ENCODE results near the gene KCNA2. TPM values are rescaled to one million over a fixed set of nuclear protein-coding genes. Genes with fewer than 3 reads are reported as not detected.

The KCNA2 gene
- total RNA-seq, 2 experiments from 2014 or later = 1.4 to 2.2 TPM

GRCh38 chr1:110585481-110585880, 20.7 kb downstream of the KCNA2 start:
- ATAC-seq (no peak), DNase-seq (no peak)
- Mint-ChIP-seq H3K4me3 (no peak overlapping the region), H3K27me3 (ENCODE audit: low read depth) (peaks cover 5% of the 10 kb centered on the region), H3K36me3 (ENCODE audit: low read depth) (no peaks in the 10 kb centered on the region), H3K4me1 (ENCODE audit: low read depth) (no peaks in the 10 kb centered on the region), H3K9me3 (ENCODE audit: insufficient read depth) (no peaks in the 10 kb centered on the region), H3K27ac (no peak overlapping the region)
- CTCF ChIA-PET = interaction anchor here (1.4 to 1.9 kb wide), 2 partner anchors 12 to 389 kb away, joined by 3 to 9 read pairs; no protein-coding TSS in a partner anchor
- POLR2A ChIA-PET = no interaction called here

- CTCF ChIA-PET = interaction anchor here (1.1 to 1.9 kb wide), 3 partner anchors 10 to 198 kb away, joined by 3 to 9 read pairs (median 3); no protein-coding TSS in a partner anchor
- ATAC-seq (no peak), DNase-seq (no peak)
- Mint-ChIP-seq H3K9me3 (ENCODE audit: insufficient read depth) (no peaks in the 10 kb centered on the region), H3K4me1 (ENCODE audit: low read depth) (no peaks in the 10 kb centered on the region), H3K27ac (no peak overlapping the region), H3K36me3 (ENCODE audit: low read depth) (no peaks in the 10 kb centered on the region), H3K4me3 (no peak overlapping the region), H3K27me3 (ENCODE audit: low read depth) (peaks cover 11% of the 10 kb centered on the region)
- POLR2A ChIA-PET = no interaction called here
Observed at GRCh38 chr1:110584045-110584444, 22.1 kb downstream of the KCNA2 start.

GRCh38 chr1:110583505-110583904, 22.7 kb downstream of the KCNA2 start:
- CTCF ChIA-PET = interaction anchor here (1.1 to 1.9 kb wide), 3 partner anchors 10 to 199 kb away, joined by 3 to 9 read pairs (median 3); no protein-coding TSS in a partner anchor
- ATAC-seq (no peak), DNase-seq (no peak)
- Mint-ChIP-seq H3K9me3 (ENCODE audit: insufficient read depth) (no peaks in the 10 kb centered on the region), H3K4me1 (ENCODE audit: low read depth) (no peaks in the 10 kb centered on the region), H3K4me3 (no peak overlapping the region), H3K36me3 (ENCODE audit: low read depth) (no peaks in the 10 kb centered on the region), H3K27ac (no peak overlapping the region), H3K27me3 (ENCODE audit: low read depth) (peaks cover 15% of the 10 kb centered on the region)
- POLR2A ChIA-PET = no interaction called here

- no peak overlapping the region for H3K4me3 Mint-ChIP-seq
- POLR2A ChIA-PET = no interaction called here
- DNase-seq = no peak
- H3K27me3 Mint-ChIP-seq (ENCODE audit: low read depth) = peaks cover 15% of the 10 kb centered on the region
- no peaks in the 10 kb centered on the region for H3K36me3 Mint-ChIP-seq (ENCODE audit: low read depth)
- no peak overlapping the region for H3K27ac Mint-ChIP-seq
- H3K9me3 Mint-ChIP-seq (ENCODE audit: insufficient read depth) = no peaks in the 10 kb centered on the region
- H3K4me1 Mint-ChIP-seq (ENCODE audit: low read depth) = no peaks in the 10 kb centered on the region
- CTCF ChIA-PET = interaction anchor here (1.3 kb wide), 1 partner anchor 58 kb away, joined by 4 read pairs; no protein-coding TSS in a partner anchor
- no peak for ATAC-seq
Observed at GRCh38 chr1:110582378-110582777, 23.8 kb downstream of the KCNA2 start.

- no peak overlapping the region for H3K27ac Mint-ChIP-seq
- no peaks in the 10 kb centered on the region for H3K36me3 Mint-ChIP-seq (ENCODE audit: low read depth)
- no peaks in the 10 kb centered on the region for H3K9me3 Mint-ChIP-seq (ENCODE audit: insufficient read depth)
- ATAC-seq (no peak), DNase-seq (no peak)
- H3K4me1 Mint-ChIP-seq (ENCODE audit: low read depth) = no peaks in the 10 kb centered on the region
- no peak overlapping the region for H3K4me3 Mint-ChIP-seq
- POLR2A ChIA-PET = interaction anchor here (0.7 kb wide), 1 partner anchor 17 kb away, joined by 3 read pairs; no protein-coding TSS in a partner anchor
- peaks cover 20% of the 10 kb centered on the region for H3K27me3 Mint-ChIP-seq (ENCODE audit: low read depth)
- CTCF ChIA-PET = interaction anchor here (1.3 kb wide), 1 partner anchor 58 kb away, joined by 4 read pairs; no protein-coding TSS in a partner anchor
Observed at GRCh38 chr1:110581682-110582145, 24.4 kb downstream of the KCNA2 start.

- Mint-ChIP-seq H3K4me3 (no peak overlapping the region), H3K36me3 (ENCODE audit: low read depth) (no peaks in the 10 kb centered on the region), H3K27ac (no peak overlapping the region), H3K27me3 (ENCODE audit: low read depth) (peaks cover 26% of the 10 kb centered on the region), H3K4me1 (ENCODE audit: low read depth) (no peaks in the 10 kb centered on the region), H3K9me3 (ENCODE audit: insufficient read depth) (no peaks in the 10 kb centered on the region)
- ATAC-seq (no peak), DNase-seq (no peak)
- ChIA-PET POLR2A (no interaction called here), CTCF (no interaction called here)
Observed at GRCh38 chr1:110580244-110580643, 25.9 kb downstream of the KCNA2 start.

- H3K4me3 Mint-ChIP-seq = no peak overlapping the region
- H3K27ac Mint-ChIP-seq = no peak overlapping the region
- H3K36me3 Mint-ChIP-seq (ENCODE audit: low read depth) = no peaks in the 10 kb centered on the region
- no peaks in the 10 kb centered on the region for H3K9me3 Mint-ChIP-seq (ENCODE audit: insufficient read depth)
- DNase-seq (no peak), ATAC-seq (no peak)
- H3K4me1 Mint-ChIP-seq (ENCODE audit: low read depth) = no peaks in the 10 kb centered on the region
- CTCF ChIA-PET = no interaction called here
- peaks cover 31% of the 10 kb centered on the region for H3K27me3 Mint-ChIP-seq (ENCODE audit: low read depth)
- POLR2A ChIA-PET = no interaction called here
Observed at GRCh38 chr1:110579460-110579859, 26.7 kb downstream of the KCNA2 start.

GRCh38 chr1:110576441-110576840, 29.7 kb downstream of the KCNA2 start:
- ChIA-PET CTCF (no interaction called here), POLR2A (no interaction called here)
- no peaks in the 10 kb centered on the region for H3K36me3 Mint-ChIP-seq (ENCODE audit: low read depth)
- no peaks in the 10 kb centered on the region for H3K9me3 Mint-ChIP-seq (ENCODE audit: insufficient read depth)
- no peak for DNase-seq
- H3K27ac Mint-ChIP-seq = no peak overlapping the region
- peaks cover 34% of the 10 kb centered on the region for H3K27me3 Mint-ChIP-seq (ENCODE audit: low read depth)
- no peaks in the 10 kb centered on the region for H3K4me1 Mint-ChIP-seq (ENCODE audit: low read depth)
- no peak overlapping the region for H3K4me3 Mint-ChIP-seq
- no peak for ATAC-seq

- Mint-ChIP-seq H3K36me3 (ENCODE audit: low read depth) (no peaks in the 10 kb centered on the region), H3K9me3 (ENCODE audit: insufficient read depth) (no peaks in the 10 kb centered on the region), H3K4me1 (ENCODE audit: low read depth) (no peaks in the 10 kb centered on the region), H3K27me3 (ENCODE audit: low read depth) (peaks cover 36% of the 10 kb centered on the region), H3K4me3 (no peak overlapping the region), H3K27ac (no peak overlapping the region)
- no peak for ATAC-seq
- ChIA-PET POLR2A (interaction anchor here (0.8 kb wide), 1 partner anchor 11 kb away, joined by 3 read pairs; no protein-coding TSS in a partner anchor), CTCF (interaction anchor here (0.9 to 2.4 kb wide), 5 partner anchors 10 to 40 kb away, joined by 3 to 9 read pairs (median 4); partner anchors contain the start of gene KCNA2)
- DNase-seq = no peak
Observed at GRCh38 chr1:110573314-110573713, 32.8 kb downstream of the KCNA2 start.

GRCh38 chr1:110572751-110573150, 33.4 kb downstream of the KCNA2 start:
- Mint-ChIP-seq H3K27ac (no peak overlapping the region), H3K27me3 (ENCODE audit: low read depth) (peaks cover 40% of the 10 kb centered on the region), H3K4me3 (no peak overlapping the region), H3K4me1 (ENCODE audit: low read depth) (no peaks in the 10 kb centered on the region), H3K9me3 (ENCODE audit: insufficient read depth) (no peaks in the 10 kb centered on the region), H3K36me3 (ENCODE audit: low read depth) (no peaks in the 10 kb centered on the region)
- ATAC-seq (no peak), DNase-seq (no peak)
- ChIA-PET CTCF (interaction anchor here (0.9 to 2.4 kb wide), 6 partner anchors 9 to 39 kb away, joined by 3 to 9 read pairs (median 4); partner anchors contain the start of gene KCNA2), POLR2A (no interaction called here)

GRCh38 chr1:110570901-110571300, 35.3 kb downstream of the KCNA2 start:
- ChIA-PET CTCF (interaction anchor here (0.7 to 1.5 kb wide), 3 partner anchors 15 to 270 kb away, joined by 3 to 4 read pairs (median 3); no protein-coding TSS in a partner anchor), POLR2A (interaction anchor here (0.6 kb wide), 1 partner anchor 66 kb away, joined by 3 read pairs; no protein-coding TSS in a partner anchor)
- no peak for ATAC-seq

GRCh38 chr1:110570307-110570706, 35.9 kb downstream of the KCNA2 start:
- no peaks in the 10 kb centered on the region for H3K9me3 Mint-ChIP-seq (ENCODE audit: insufficient read depth)
- no peak overlapping the region for H3K27ac Mint-ChIP-seq
- H3K4me1 Mint-ChIP-seq (ENCODE audit: low read depth) = no peaks in the 10 kb centered on the region
- H3K36me3 Mint-ChIP-seq (ENCODE audit: low read depth) = no peaks in the 10 kb centered on the region
- H3K4me3 Mint-ChIP-seq = no peak overlapping the region
- ATAC-seq = no peak
- no peak for DNase-seq
- ChIA-PET POLR2A (interaction anchor here (0.6 kb wide), 1 partner anchor 65 kb away, joined by 3 read pairs; no protein-coding TSS in a partner anchor), CTCF (interaction anchor here (1.2 kb wide), 1 partner anchor 14 kb away, joined by 3 read pairs; no protein-coding TSS in a partner anchor)
- H3K27me3 Mint-ChIP-seq (ENCODE audit: low read depth) = peaks cover 41% of the 10 kb centered on the region

More at GRCh38 chr1:110570901-110571300, 35.3 kb downstream of the KCNA2 start:
- Mint-ChIP-seq H3K4me1 (ENCODE audit: low read depth) (no peaks in the 10 kb centered on the region), H3K27ac (no peak overlapping the region), H3K27me3 (ENCODE audit: low read depth) (peaks cover 41% of the 10 kb centered on the region), H3K4me3 (no peak overlapping the region), H3K9me3 (ENCODE audit: insufficient read depth) (no peaks in the 10 kb centered on the region), H3K36me3 (ENCODE audit: low read depth) (no peaks in the 10 kb centered on the region)
- no peak for DNase-seq

Measured in activated CD8-positive, alpha-beta T cell treated with anti-CD3 and anti-CD28 coated beads, Interleukin-2, amount 10 ng/mL, durations not matched to agents 7 days and 5 days (primary cell).